Left ventricle myocardium superior (tissue), 1 donor: ENCODE measurements around the gene HOXB3. TPM values are rescaled to one million over a fixed set of nuclear protein-coding genes. Genes with fewer than 3 reads are reported as not detected.
"Not testable (repeated sequence)": the region's sequence is repeated elsewhere in the genome, so short reads cannot be mapped to it uniquely, and the experiment has no call there.

Experiments
- ATAC-seq: fragments of 200-7000 bp; cut with Tn5 transposase; one replicate; pipeline ENCODE4 v1.9.1; 2020; ENCODE audit warnings: mild to moderate bottlenecking, moderate library complexity
- DNase-seq: peaks from one replicate; pipeline ENCODE4 v3.0.0-alpha.2; 2020
- intact Hi-C: fragments of 100-400 bp; cut with micrococcal nuclease; formaldehyde crosslinking; loops from one replicate; pipeline ENCODE4 v1.11.0; 2022
- total RNA-seq: library from RNA; stranded (reverse); fragmentation: NEBNext Ultra II Directional; extraction: Animal tissue kit (Norgen Biotek cat#: 25700); gene quantifications from one replicate; pipeline ENCODE4 v1.2.1, GENCODE V29; 2021
- donor health status: DM: no; HTN: yes; CAD: no; lungs with severe emphysema.

Gene HOXB3
- total RNA-seq, 1 donor from 2014 or later = 2.7 TPM

GRCh38 chr17:48542698-48543106, 47.3 kb downstream of the HOXB3 start:
- intact Hi-C loops = no loop called here
- DNase-seq (no peak), ATAC-seq (no peak)

GRCh38 chr17:48542114-48542656, 47.9 kb downstream of the HOXB3 start:
- ATAC-seq = peak; percentile 7
- no peak for DNase-seq
- intact Hi-C loops = no loop called here

GRCh38 chr17:48541577-48542113, 48.4 kb downstream of the HOXB3 start:
- DNase-seq (peak; percentile 80), ATAC-seq (peak; percentile 77)
- intact Hi-C loops = no loop called here

- intact Hi-C loops = no loop called here
- ATAC-seq (no peak), DNase-seq (no peak)
These were observed 48.9 kb downstream of the HOXB3 start for GRCh38 chr17:48541036-48541576.

- ATAC-seq = no peak
- intact Hi-C loops = no loop called here
These were observed 49.8 kb downstream of the HOXB3 start for GRCh38 chr17:48540213-48540612.

GRCh38 chr17:48539177-48539576, 50.9 kb downstream of the HOXB3 start:
- ATAC-seq = no peak
- intact Hi-C loops = no loop called here
- no peak for DNase-seq

More at GRCh38 chr17:48540213-48540612, 49.8 kb downstream of the HOXB3 start:
- DNase-seq = no peak

- ATAC-seq (no peak), DNase-seq (no peak)
- intact Hi-C loops = no loop called here
These were observed 52.7 kb downstream of the HOXB3 start for GRCh38 chr17:48537316-48537715.

GRCh38 chr17:48535793-48536559, 54.1 kb downstream of the HOXB3 start:
- ATAC-seq, DNase-seq, intact Hi-C loops: not testable (repeated sequence)

GRCh38 chr17:48532261-48532660, 57.8 kb downstream of the HOXB3 start:
- intact Hi-C loops = no loop called here
- ATAC-seq = no peak

GRCh38 chr17:48530887-48531272, 59.2 kb downstream of the HOXB3 start, which contains the start of gene HOXB1:
Gene HOXB1 (minus strand): TSS chr17:48531011. CDS start chr17:48530904, 107 bp downstream.
- intact Hi-C loops = no loop called here
- DNase-seq (no peak), ATAC-seq (no peak)

More at GRCh38 chr17:48532261-48532660, 57.8 kb downstream of the HOXB3 start:
- DNase-seq = no peak

GRCh38 chr17:48530208-48530886, 59.7 kb downstream of the HOXB3 start:
- DNase-seq = no peak
- no peak for ATAC-seq
- intact Hi-C loops = no loop called here

GRCh38 chr17:48529683-48530009, 60.4 kb downstream of the HOXB3 start:
- ATAC-seq (no peak), DNase-seq (no peak)
- intact Hi-C loops = no loop called here

- intact Hi-C loops = no loop called here
- DNase-seq (no peak), ATAC-seq (no peak)
These were observed 60.9 kb downstream of the HOXB3 start for GRCh38 chr17:48528936-48529682.

- DNase-seq = no peak
- ATAC-seq = no peak
- intact Hi-C loops = no loop called here
These were observed 61.7 kb downstream of the HOXB3 start for GRCh38 chr17:48528153-48528935.

- intact Hi-C loops = no loop called here
These were observed 62.5 kb downstream of the HOXB3 start for GRCh38 chr17:48527547-48527932.

GRCh38 chr17:48526608-48527546, 63.2 kb downstream of the HOXB3 start:
- DNase-seq (no peak), ATAC-seq (no peak)
- intact Hi-C loops = no loop called here

More at GRCh38 chr17:48527547-48527932, 62.5 kb downstream of the HOXB3 start:
- ATAC-seq (no peak), DNase-seq (no peak)

- intact Hi-C loops = no loop called here
- DNase-seq (no peak), ATAC-seq (no peak)
These were observed 67.0 kb downstream of the HOXB3 start for GRCh38 chr17:48523010-48523409.
